HepG2 (cell line): ENCODE data around the gene IGDCC3. TPM values are rescaled to one million over a fixed set of nuclear protein-coding genes. Genes with fewer than 3 reads are reported as not detected.

Experiments used
- ATAC-seq: fragments of 200-7000 bp; cut with Tn5 transposase; 3 replicates; pipeline ENCODE4 v1.9.1; 2020; ENCODE audit warnings: mild to moderate bottlenecking, moderate library complexity
- BruUV-seq: library from RNA; stranded (reverse); fragments of 400-500 nt; replicated peaks from 2 replicates; lab custom pipeline; 2021; lab: Mats Ljungman, UMichigan
- CTCF ChIA-PET: fragments of 300-600 bp; formaldehyde crosslinking; extraction: SDS; loops from one replicate; lab custom pipeline; 2021; ENCODE audit warnings: low total read pairs, inconsistent platforms, low intra/inter-chr PET ratio; lab: Yijun Ruan, JAX
- POLR2A ChIA-PET: fragments of 350-600 bp; sonication (Branson Sonifier 250); formaldehyde crosslinking; loops from one replicate; lab custom pipeline; 2020; ENCODE audit warnings: antibody characterized with exemption, inconsistent platforms; lab: Yijun Ruan, JAX
- DNase-seq: peaks from one replicate; pipeline ENCODE4 v3.0.0-alpha.2; 2015; ENCODE audit warnings: low spot score
- FAIRE-seq: peaks from 3 replicates; lab custom pipeline; 2011; peaks lifted over from hg19 to GRCh38; lab: Jason Lieb, UNC
- H2AFZ ChIP-seq: one replicate; pipeline ENCODE4 v1.6.1; 2011; ENCODE audit warnings: low read length, inconsistent platforms
- H3K27ac ChIP-seq: fragments of 300-600 bp; 3 replicates; pipeline ENCODE4 v1.8.0; 2011; ENCODE audit warnings: mixed run types, mild to moderate bottlenecking, mixed read lengths, low read length, inconsistent platforms; ENCODE audit not compliant: insufficient read depth; ENCODE audit errors: extremely low read length
- H3K27me3 ChIP-seq, 2 experiments: fragments of 200-600 bp in 1 of 2; 2 replicates in 1 of 2; 3 replicates in 1 of 2; pipeline versions ENCODE4 v1.6.0 to v1.8.0; 2011; ENCODE audit warnings: low read length in 2 of 2, mild to moderate bottlenecking in 2 of 2, moderate library complexity in 2 of 2, inconsistent platforms in 1 of 2; ENCODE audit not compliant: insufficient read depth in 2 of 2, control insufficient read depth in 1 of 2
- H3K36me3 ChIP-seq, 2 experiments: fragments of 200-600 bp in 1 of 2; replicated peaks in 1 of 2; 2 replicates in 1 of 2; 3 replicates in 1 of 2; pipeline versions ENCODE4 v1.5.1 to v1.8.0; 2011; ENCODE audit warnings: low read length in 2 of 2, inconsistent platforms in 1 of 2; ENCODE audit not compliant: insufficient read depth in 2 of 2, control insufficient read depth in 1 of 2
- H3K4me1 ChIP-seq: 2 replicates; pipeline ENCODE4 v1.5.1; 2012; ENCODE audit warnings: low read length, inconsistent platforms; ENCODE audit not compliant: insufficient read depth
- H3K4me2 ChIP-seq: 2 replicates; pipeline ENCODE4 v1.6.0; 2011; ENCODE audit warnings: low read depth, low read length, inconsistent platforms
- H3K4me3 ChIP-seq, 3 experiments: fragments of 200-600 bp in 1 of 3; sonication (generic), shearing (Covaris generic) in 1 of 3; replicated peaks in 1 of 3; 2 replicates each; pipeline ENCODE4 v1.5.1; 2011 to 2016; ENCODE audit warnings: low read length in 3 of 3, inconsistent platforms in 2 of 3, low read depth in 2 of 3, mild to moderate bottlenecking in 2 of 3, control low read depth in 1 of 3, mixed read lengths in 1 of 3; ENCODE audit not compliant: insufficient read depth in 1 of 3
- H3K79me2 ChIP-seq: one replicate; pipeline ENCODE4 v1.6.1; 2011; ENCODE audit warnings: low read length, inconsistent platforms; ENCODE audit not compliant: insufficient read depth
- H3K9ac ChIP-seq: 2 replicates; pipeline ENCODE4 v1.6.0; 2011; ENCODE audit warnings: mild to moderate bottlenecking, low read depth, low read length, inconsistent platforms; ENCODE audit not compliant: insufficient read depth
- H3K9me3 ChIP-seq: 2 replicates; pipeline ENCODE4 v1.5.1; 2012; ENCODE audit warnings: mild to moderate bottlenecking, low read length
- H4K20me1 ChIP-seq: 2 replicates; pipeline ENCODE4 v1.6.0; 2011; ENCODE audit warnings: inconsistent platforms, mild to moderate bottlenecking, low read length, moderate library complexity; ENCODE audit not compliant: insufficient read depth
- NPAS2 ChIP-seq: sonication (generic); formaldehyde crosslinking; IDR thresholded peaks from 2 replicates; pipeline ENCODE4 v1.8.0; 2022; ENCODE audit warnings: mild to moderate bottlenecking, missing genetic modification reagents, borderline replicate concordance
- RBAK ChIP-seq: sonication (generic); formaldehyde crosslinking; IDR thresholded peaks from 2 replicates; pipeline ENCODE4 v1.5.1; 2020; ENCODE audit warnings: mild to moderate bottlenecking, missing genetic modification reagents
- TFAP4 ChIP-seq: sonication (generic); IDR thresholded peaks from 2 replicates; pipeline ENCODE4 v1.6.1; 2016; ENCODE audit warnings: low read depth, borderline replicate concordance
- ZNF33B ChIP-seq: sonication (generic); formaldehyde crosslinking; IDR thresholded peaks from 2 replicates; pipeline ENCODE4 v1.5.1; 2020; ENCODE audit warnings: mild to moderate bottlenecking, missing genetic modification reagents
- ZNF841 ChIP-seq: sonication (generic); formaldehyde crosslinking; IDR thresholded peaks from 2 replicates; pipeline ENCODE4 v1.8.1; 2023; ENCODE audit warnings: missing genetic modification reagents, borderline replicate concordance
- WGBS: methylation state at CpG from one replicate; pipeline ENCODE4 v1.1.6; 2017; ENCODE audit warnings: low lambda C conversion rate; 5-methylcytosine and 5-hydroxymethylcytosine counted together
- in situ Hi-C: cut with HindIII; loops from 2 replicates; pipeline ENCODE4 v1.10.0; 2017; ENCODE audit warnings: low pct_unique_long_range_greater_than_20kb; ENCODE audit not compliant: extremely low pct_ligation_motif_present
- intact Hi-C: fragments of 100-400 bp; cut with micrococcal nuclease; formaldehyde crosslinking; loops from one replicate; pipeline ENCODE4 v1.10.0; 2022; ENCODE audit not compliant: unreplicated experiment
- polyA plus RNA-seq, 8 experiments: library from polyadenylated mRNA; depleted of rRNA in 3 of 8; stranded (reverse) in 7 of 8; unstranded in 1 of 8; fragments of >200 nt; fragmentation: Illumina TruSeq in 4 of 8; extraction: Trizol in 4 of 8; gene quantifications; 2 replicates each; pipeline versions ENCODE4 v1.2.1 to v1.2.3, GENCODE V29; 2011 to 2016; ENCODE audit warnings: low read depth in 4 of 8, missing spikeins in 1 of 8, mixed read lengths in 1 of 8; ENCODE audit not compliant: insufficient read depth in 1 of 8
- total RNA-seq, 5 experiments: library from RNA; depleted of rRNA; stranded (reverse); fragments of >200 nt; fragmentation: Illumina TruSeq; extraction: Trizol; gene quantifications; 2 replicates each; pipeline ENCODE4 v1.2.3, GENCODE V29; 2016; ENCODE audit warnings: low read depth in 1 of 5
- TF ChIP-seq, protein P1 (sequence below): sonication (generic); formaldehyde crosslinking; IDR thresholded peaks from 2 replicates; pipeline ENCODE4 v1.5.1; 2020; ENCODE audit warnings: missing genetic modification reagents, mild to moderate bottlenecking, borderline replicate concordance

Gene IGDCC3
- total and polyA plus RNA-seq, 2 of the 13 experiments (the other 11 are each of a cell fraction or from before 2014, with no cell fraction given) = 30.1 to 51.8 TPM

GRCh38 chr15:65418596-65418995 lies 40.8 kb upstream of the IGDCC3 start:
- ChIA-PET CTCF (no interaction called here), POLR2A (no interaction called here)
- no peak overlapping the region for H3K4me2 ChIP-seq
- H3K4me1 ChIP-seq = peaks cover 57% of the 10 kb centered on the region
- peaks cover 12 to 51% of the 10 kb centered on the region in 2 experiments for H3K27me3 ChIP-seq
- no peak overlapping the region for H2AFZ ChIP-seq
- BruUV-seq = no TSS peak
- in situ Hi-C loops (no loop called here), intact Hi-C loops (no loop called here)
- H4K20me1 ChIP-seq = no peaks in the 10 kb centered on the region
- H3K36me3 ChIP-seq = no peaks in the 10 kb centered on the region
- no peak for FAIRE-seq
- H3K9ac ChIP-seq = no peak overlapping the region
- no peak for TF ChIP-seq ZNF841 (CRISPR knock-in tag)
- no peak for TF ChIP-seq ZNF33B (CRISPR knock-in tag)
- TF ChIP-seq NPAS2 (CRISPR knock-in tag) = no peak
- H3K79me2 ChIP-seq = no peaks in the 10 kb centered on the region
- no peak for DNase-seq
- H3K4me3 ChIP-seq = no peak overlapping the region
- H3K27ac ChIP-seq = no peak overlapping the region
- no peak for ATAC-seq
- 32% methylated on average over 2 of the region's 2 CpGs for WGBS
- H3K9me3 ChIP-seq = no peaks in the 10 kb centered on the region

- DNase-seq = no peak
- Histone ChIP-seq H2AFZ (no peak overlapping the region), H3K79me2 (no peaks in the 10 kb centered on the region), H3K4me3 (no peak overlapping the region), H3K9me3 (no peaks in the 10 kb centered on the region), H3K36me3 (no peaks in the 10 kb centered on the region), H3K27ac (no peak overlapping the region), H3K4me1 (peaks cover 52% of the 10 kb centered on the region), H3K4me2 (no peak overlapping the region), H3K27me3 (peaks cover 8 to 39% of the 10 kb centered on the region in 2 experiments), H4K20me1 (no peaks in the 10 kb centered on the region), H3K9ac (no peak overlapping the region)
- in situ Hi-C loops = no loop called here
- no TSS peak for BruUV-seq
- TF ChIP-seq, protein P1, sequence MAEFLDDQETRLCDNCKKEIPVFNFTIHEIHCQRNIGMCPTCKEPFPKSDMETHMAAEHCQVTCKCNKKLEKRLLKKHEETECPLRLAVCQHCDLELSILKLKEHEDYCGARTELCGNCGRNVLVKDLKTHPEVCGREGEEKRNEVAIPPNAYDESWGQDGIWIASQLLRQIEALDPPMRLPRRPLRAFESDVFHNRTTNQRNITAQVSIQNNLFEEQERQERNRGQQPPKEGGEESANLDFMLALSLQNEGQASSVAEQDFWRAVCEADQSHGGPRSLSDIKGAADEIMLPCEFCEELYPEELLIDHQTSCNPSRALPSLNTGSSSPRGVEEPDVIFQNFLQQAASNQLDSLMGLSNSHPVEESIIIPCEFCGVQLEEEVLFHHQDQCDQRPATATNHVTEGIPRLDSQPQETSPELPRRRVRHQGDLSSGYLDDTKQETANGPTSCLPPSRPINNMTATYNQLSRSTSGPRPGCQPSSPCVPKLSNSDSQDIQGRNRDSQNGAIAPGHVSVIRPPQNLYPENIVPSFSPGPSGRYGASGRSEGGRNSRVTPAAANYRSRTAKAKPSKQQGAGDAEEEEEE = no peak
- no peak for TF ChIP-seq RBAK
- peak; percentile 7; the same call in 1 of the 2 replicates for TF ChIP-seq TFAP4
- POLR2A ChIA-PET = interaction anchor here (2.1 kb wide), 1 partner anchor 25 kb away, joined by 4 read pairs; no protein-coding TSS in a partner anchor
- intact Hi-C loops = no loop called here
- 50% methylated on average over 8 of the region's 8 CpGs for WGBS
- CTCF ChIA-PET = no interaction called here
- no peak for ATAC-seq
- FAIRE-seq = no peak
Measured at GRCh38 chr15:65416845-65417416, 39.1 kb upstream of the IGDCC3 start.
